Measurements from ENCODE around the gene NWD2. TPM values are rescaled to one million over a fixed set of nuclear protein-coding genes. Genes with fewer than 3 reads are reported as not detected.

NWD2 gene
- total RNA-seq, 1 experiment from 2014 or later: not detected

DNA sequence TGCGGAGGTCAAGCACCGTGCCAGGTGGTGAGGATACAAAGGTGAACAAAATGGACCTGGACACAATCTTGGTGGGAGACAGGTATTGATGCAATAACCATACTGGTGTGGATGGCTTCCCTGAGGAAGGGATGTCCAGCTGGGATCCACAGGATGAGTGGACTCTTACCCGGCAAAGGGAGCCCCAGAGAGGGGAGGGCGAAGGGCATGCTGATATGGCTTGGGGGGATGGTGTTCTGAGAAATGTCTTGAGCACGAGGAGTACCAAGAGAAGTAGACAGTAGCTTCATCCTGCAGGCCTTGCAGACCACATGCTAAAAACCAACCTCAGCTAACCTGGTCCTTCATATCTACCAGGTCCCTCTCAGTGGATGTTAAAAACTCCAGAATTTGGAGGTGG lies 220.8 kb downstream of the NWD2 start:
- CTCF ChIA-PET: interaction anchor here (1.3 kb wide), 1 partner anchor 12 kb away, joined by 5 read pairs; no protein-coding TSS in a partner anchor
- no peak for DNase-seq (ENCODE audit: low read depth, low spot score)
- POLR2A ChIA-PET: no interaction called here

More for the DNA sequence above, 220.8 kb downstream of the NWD2 start:
- RAD21 ChIA-PET (ENCODE audit: low non-redundant PET in 1 of 2, low total read pairs in 2 of 2, uncharacterized antibody in 2 of 2, unreplicated experiment in 2 of 2): no interaction called here
- no peak overlapping the region for H3K9ac ChIP-seq (ENCODE audit: low read length)
- no peaks in the 10 kb centered on the region for H4K20me1 ChIP-seq (ENCODE audit: insufficient read depth)
- no peak overlapping the region for H3K27ac ChIP-seq (ENCODE audit: low read depth, low read length)
- H3K27me3 ChIP-seq (ENCODE audit: insufficient read depth, low read length): no peaks in the 10 kb centered on the region
- no peaks in the 10 kb centered on the region for H3K9me3 ChIP-seq (ENCODE audit: control insufficient read depth in 1 of 2, insufficient read depth in 1 of 2, low read depth in 1 of 2, low read length in 2 of 2)
- no peaks in the 10 kb centered on the region for H3K4me1 ChIP-seq (ENCODE audit: control insufficient read depth in 1 of 2, insufficient read depth in 2 of 2, low read length in 2 of 2)
- no peak overlapping the region for H3K4me3 ChIP-seq (replicated peaks in 1 of 2; ENCODE audit: low read depth in 1 of 2, low read length in 2 of 2)
- TF ChIP-seq, protein P1, sequence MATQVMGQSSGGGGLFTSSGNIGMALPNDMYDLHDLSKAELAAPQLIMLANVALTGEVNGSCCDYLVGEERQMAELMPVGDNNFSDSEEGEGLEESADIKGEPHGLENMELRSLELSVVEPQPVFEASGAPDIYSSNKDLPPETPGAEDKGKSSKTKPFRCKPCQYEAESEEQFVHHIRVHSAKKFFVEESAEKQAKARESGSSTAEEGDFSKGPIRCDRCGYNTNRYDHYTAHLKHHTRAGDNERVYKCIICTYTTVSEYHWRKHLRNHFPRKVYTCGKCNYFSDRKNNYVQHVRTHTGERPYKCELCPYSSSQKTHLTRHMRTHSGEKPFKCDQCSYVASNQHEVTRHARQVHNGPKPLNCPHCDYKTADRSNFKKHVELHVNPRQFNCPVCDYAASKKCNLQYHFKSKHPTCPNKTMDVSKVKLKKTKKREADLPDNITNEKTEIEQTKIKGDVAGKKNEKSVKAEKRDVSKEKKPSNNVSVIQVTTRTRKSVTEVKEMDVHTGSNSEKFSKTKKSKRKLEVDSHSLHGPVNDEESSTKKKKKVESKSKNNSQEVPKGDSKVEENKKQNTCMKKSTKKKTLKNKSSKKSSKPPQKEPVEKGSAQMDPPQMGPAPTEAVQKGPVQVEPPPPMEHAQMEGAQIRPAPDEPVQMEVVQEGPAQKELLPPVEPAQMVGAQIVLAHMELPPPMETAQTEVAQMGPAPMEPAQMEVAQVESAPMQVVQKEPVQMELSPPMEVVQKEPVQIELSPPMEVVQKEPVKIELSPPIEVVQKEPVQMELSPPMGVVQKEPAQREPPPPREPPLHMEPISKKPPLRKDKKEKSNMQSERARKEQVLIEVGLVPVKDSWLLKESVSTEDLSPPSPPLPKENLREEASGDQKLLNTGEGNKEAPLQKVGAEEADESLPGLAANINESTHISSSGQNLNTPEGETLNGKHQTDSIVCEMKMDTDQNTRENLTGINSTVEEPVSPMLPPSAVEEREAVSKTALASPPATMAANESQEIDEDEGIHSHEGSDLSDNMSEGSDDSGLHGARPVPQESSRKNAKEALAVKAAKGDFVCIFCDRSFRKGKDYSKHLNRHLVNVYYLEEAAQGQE (IDR thresholded peaks at IDR 0.05; ENCODE audit: low read depth): no peak
- TF ChIP-seq JUND (IDR thresholded peaks at IDR 0.05) (no peak), SRF (IDR thresholded peaks at IDR 0.05; ENCODE audit: low read depth) (no peak), RAD21 (IDR thresholded peaks at IDR 0.05; ENCODE audit: low read depth) (no peak), TCF7L2 (IDR thresholded peaks at IDR 0.05; ENCODE audit: borderline replicate concordance, extremely low read depth, insufficient read depth, insufficient read length) (no peak), EZH2phosphoT487 (IDR thresholded peaks at IDR 0.05; ENCODE audit: borderline replicate concordance) (no peak), ELF1 (IDR thresholded peaks at IDR 0.05; ENCODE audit: borderline replicate concordance, low read depth) (no peak), CBX3 (IDR thresholded peaks at IDR 0.05; ENCODE audit: low read depth) (no peak), YY1 (IDR thresholded peaks at IDR 0.05; ENCODE audit: extremely low read depth, insufficient replicate concordance, low read depth, low read length) (no peak), EZH2 (IDR thresholded peaks at IDR 0.05) (no peak), POLR2AphosphoS5 (IDR thresholded peaks at IDR 0.05; ENCODE audit: low read depth, low read length) (no peak), ZFX (IDR thresholded peaks at IDR 0.05) (no peak), FOSL1 (IDR thresholded peaks at IDR 0.05; ENCODE audit: low read depth) (no peak), EGR1 (IDR thresholded peaks at IDR 0.05; ENCODE audit: low read depth) (no peak)
- TF ChIP-seq, protein P2, sequence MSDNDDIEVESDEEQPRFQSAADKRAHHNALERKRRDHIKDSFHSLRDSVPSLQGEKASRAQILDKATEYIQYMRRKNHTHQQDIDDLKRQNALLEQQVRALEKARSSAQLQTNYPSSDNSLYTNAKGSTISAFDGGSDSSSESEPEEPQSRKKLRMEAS (IDR thresholded peaks at IDR 0.05): no peak
- TF ChIP-seq, protein P3, sequence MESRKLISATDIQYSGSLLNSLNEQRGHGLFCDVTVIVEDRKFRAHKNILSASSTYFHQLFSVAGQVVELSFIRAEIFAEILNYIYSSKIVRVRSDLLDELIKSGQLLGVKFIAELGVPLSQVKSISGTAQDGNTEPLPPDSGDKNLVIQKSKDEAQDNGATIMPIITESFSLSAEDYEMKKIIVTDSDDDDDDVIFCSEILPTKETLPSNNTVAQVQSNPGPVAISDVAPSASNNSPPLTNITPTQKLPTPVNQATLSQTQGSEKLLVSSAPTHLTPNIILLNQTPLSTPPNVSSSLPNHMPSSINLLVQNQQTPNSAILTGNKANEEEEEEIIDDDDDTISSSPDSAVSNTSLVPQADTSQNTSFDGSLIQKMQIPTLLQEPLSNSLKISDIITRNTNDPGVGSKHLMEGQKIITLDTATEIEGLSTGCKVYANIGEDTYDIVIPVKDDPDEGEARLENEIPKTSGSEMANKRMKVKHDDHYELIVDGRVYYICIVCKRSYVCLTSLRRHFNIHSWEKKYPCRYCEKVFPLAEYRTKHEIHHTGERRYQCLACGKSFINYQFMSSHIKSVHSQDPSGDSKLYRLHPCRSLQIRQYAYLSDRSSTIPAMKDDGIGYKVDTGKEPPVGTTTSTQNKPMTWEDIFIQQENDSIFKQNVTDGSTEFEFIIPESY (IDR thresholded peaks at IDR 0.05; ENCODE audit: extremely low read depth, insufficient replicate concordance, low read length): no peak
- TF ChIP-seq, protein P4, sequence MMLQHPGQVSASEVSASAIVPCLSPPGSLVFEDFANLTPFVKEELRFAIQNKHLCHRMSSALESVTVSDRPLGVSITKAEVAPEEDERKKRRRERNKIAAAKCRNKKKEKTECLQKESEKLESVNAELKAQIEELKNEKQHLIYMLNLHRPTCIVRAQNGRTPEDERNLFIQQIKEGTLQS (IDR thresholded peaks at IDR 0.05): no peak
- H3K79me2 ChIP-seq (ENCODE audit: insufficient read depth, low read length): no peaks in the 10 kb centered on the region
- intact Hi-C loops (cut with micrococcal nuclease): no loop called here
- no peaks in the 10 kb centered on the region for H3K9me2 ChIP-seq (ENCODE audit: insufficient read depth)
- BruUV-seq (replicated peaks): no TSS peak
- ATAC-seq: no peak
- no peak overlapping the region for H2AFZ ChIP-seq (ENCODE audit: low read depth, low read length, poor library complexity, severe bottlenecking)
- H3K36me3 ChIP-seq (ENCODE audit: control insufficient read depth in 1 of 2, insufficient read depth in 2 of 2, low read length in 2 of 2): no peaks in the 10 kb centered on the region
- no peak overlapping the region for H3K4me2 ChIP-seq (ENCODE audit: low read length)

Data from HCT116 (cell line).